PC-3 (cell line): ENCODE data around the gene SLC1A2. TPM values are rescaled to one million over a fixed set of nuclear protein-coding genes. Genes with fewer than 3 reads are reported as not detected.

Experiments used
- ATAC-seq: fragments of 200-7000 bp; cut with Tn5 transposase; 2 replicates; pipeline ENCODE4 v1.9.1; 2020; ENCODE audit warnings: mild to moderate bottlenecking, moderate library complexity
- BruUV-seq: library from RNA; stranded (reverse); fragments of 400-500 nt; replicated peaks from 2 replicates; lab custom pipeline; 2021; lab: Mats Ljungman, UMichigan
- CTCF ChIA-PET: fragments of 300-600 bp; sonication (Branson Sonifier 250); formaldehyde crosslinking; loops from one replicate; lab custom pipeline; 2022; ENCODE audit warnings: antibody characterized with exemption; lab: Charles Lee
- POLR2A ChIA-PET: fragments of 300-600 bp; sonication (Branson Sonifier 250); formaldehyde crosslinking; loops from one replicate; lab custom pipeline; 2022; ENCODE audit warnings: antibody characterized with exemption; ENCODE audit not compliant: unreplicated experiment; lab: Charles Lee
- DNase-seq: peaks from one replicate; pipeline ENCODE4 v3.0.0-alpha.2; 2015
- H2AFZ ChIP-seq: fragments of 300-600 bp; sonication (generic); 2 replicates; pipeline ENCODE4 v1.6.0; 2016; ENCODE audit warnings: antibody characterized with exemption, low read length
- H3F3A ChIP-seq: fragments of 300-600 bp; sonication (generic); one replicate; pipeline ENCODE4 v1.6.0; 2017; ENCODE audit warnings: antibody characterized with exemption, low read length, control low read depth, mild to moderate bottlenecking; ENCODE audit not compliant: unreplicated experiment
- H3K27ac ChIP-seq: fragments of 300-600 bp; sonication (generic); 2 replicates; pipeline ENCODE4 v1.5.1; 2016; ENCODE audit warnings: mild to moderate bottlenecking, low read length
- H3K27me3 ChIP-seq: fragments of 300-600 bp; sonication (generic); 2 replicates; pipeline ENCODE4 v1.6.1; 2016; ENCODE audit warnings: low read length, mixed read lengths
- H3K36me3 ChIP-seq: fragments of 300-600 bp; sonication (generic); 2 replicates; pipeline ENCODE4 v1.6.1; 2016; ENCODE audit warnings: low read depth, mixed run types, low read length, mixed read lengths
- H3K4me1 ChIP-seq: fragments of 300-600 bp; sonication (generic); 2 replicates; pipeline ENCODE4 v1.5.1; 2016; ENCODE audit warnings: low read length; ENCODE audit not compliant: insufficient read depth
- H3K4me2 ChIP-seq: fragments of 300-600 bp; sonication (generic); 2 replicates; pipeline ENCODE4 v1.6.0; 2016; ENCODE audit warnings: low read length
- H3K4me3 ChIP-seq: fragments of 300-600 bp; sonication (generic); 2 replicates; pipeline ENCODE4 v1.5.1; 2016; ENCODE audit warnings: mild to moderate bottlenecking, low read length, mixed read lengths
- H3K79me2 ChIP-seq: fragments of 300-600 bp; sonication (generic); 2 replicates; pipeline ENCODE4 v1.6.1; 2017; ENCODE audit warnings: low read length, mixed read lengths
- H3K9ac ChIP-seq: fragments of 300-600 bp; sonication (generic); 2 replicates; pipeline ENCODE4 v1.6.0; 2016; ENCODE audit warnings: mild to moderate bottlenecking, low read length
- H3K9me2 ChIP-seq: fragments of 300-600 bp; sonication (generic); replicated peaks from 2 replicates; pipeline ENCODE4 v1.6.1; 2016; ENCODE audit warnings: mixed run types, low read length, mixed read lengths
- H3K9me3 ChIP-seq: fragments of 300-600 bp; sonication (generic); 2 replicates; pipeline ENCODE4 v1.6.1; 2016; ENCODE audit warnings: low read length, mixed read lengths
- H4K20me1 ChIP-seq: fragments of 300-600 bp; sonication (generic); 2 replicates; pipeline ENCODE4 v1.6.1; 2016; ENCODE audit warnings: low read length, mixed read lengths
- EZH2 ChIP-seq: fragments of 300-600 bp; sonication (generic); IDR thresholded peaks from one replicate; pipeline ENCODE4 v1.6.1; 2017; ENCODE audit warnings: antibody characterized with exemption, mild to moderate bottlenecking, low read length; ENCODE audit not compliant: unreplicated experiment
- EZH2phosphoT487 ChIP-seq: fragments of 300-600 bp; sonication (generic); IDR thresholded peaks from 2 replicates; pipeline ENCODE4 v1.6.1; 2018; ENCODE audit warnings: mild to moderate bottlenecking, antibody characterized with exemption, low read length, borderline replicate concordance
- intact Hi-C: fragments of 100-400 bp; cut with micrococcal nuclease; formaldehyde crosslinking; loops from 2 replicates; pipeline ENCODE4 v1.9.0; 2023
- total RNA-seq: library from RNA; depleted of rRNA; stranded (reverse); fragments of >200 nt; gene quantifications from 2 replicates; pipeline ENCODE4 v1.2.3, GENCODE V29; 2014
- TF ChIP-seq, protein P1 (sequence below): fragments of 300-600 bp; sonication (generic); conservative IDR thresholded peaks from 2 replicates; pipeline ENCODE4 v1.5.1; 2017; ENCODE audit warnings: antibody characterized with exemption, low read depth, mild to moderate bottlenecking, low read length

Gene SLC1A2
- total RNA-seq, 1 experiment from 2014 or later = 0.18 TPM

DNA sequence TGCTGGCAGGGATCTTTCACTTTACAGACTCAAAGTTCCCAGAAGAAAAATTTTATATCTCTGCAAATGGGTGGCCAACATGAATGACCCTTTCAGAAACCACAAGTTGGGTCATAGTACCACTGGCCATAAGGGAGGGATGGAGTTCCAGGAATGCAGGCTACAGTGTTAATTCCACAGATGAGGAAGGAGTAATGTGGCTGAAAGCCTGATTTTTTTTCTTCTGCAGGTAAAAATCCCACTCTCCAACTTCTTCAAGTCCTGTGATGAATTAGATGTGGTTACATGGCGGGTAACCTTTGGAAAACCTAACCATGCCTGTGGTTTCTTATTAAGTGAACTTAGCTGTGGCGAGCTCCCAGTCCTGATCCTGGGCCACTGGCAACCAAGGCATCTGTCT lies 103.2 kb downstream of the SLC1A2 start:
- ATAC-seq (no peak), DNase-seq (no peak)
- Histone ChIP-seq H3K27me3 (no peaks in the 10 kb centered on the region), H4K20me1 (no peaks in the 10 kb centered on the region), H3K9me3 (no peaks in the 10 kb centered on the region), H3F3A (no peaks in the 10 kb centered on the region), H3K36me3 (no peaks in the 10 kb centered on the region), H3K9me2 (no peaks in the 10 kb centered on the region), H2AFZ (no peak overlapping the region), H3K27ac (no peak overlapping the region), H3K4me3 (no peak overlapping the region), H3K4me1 (no peaks in the 10 kb centered on the region), H3K4me2 (no peak overlapping the region), H3K79me2 (no peaks in the 10 kb centered on the region), H3K9ac (no peak overlapping the region)
- intact Hi-C loops = no loop called here
- BruUV-seq = no TSS peak
- ChIA-PET POLR2A (no interaction called here), CTCF (interaction anchor here (0.7 kb wide), 1 partner anchor 58 kb away, joined by 4 read pairs; no protein-coding TSS in a partner anchor)
- TF ChIP-seq EZH2 = no peak
- TF ChIP-seq EZH2phosphoT487 = no peak
- TF ChIP-seq, protein P1, sequence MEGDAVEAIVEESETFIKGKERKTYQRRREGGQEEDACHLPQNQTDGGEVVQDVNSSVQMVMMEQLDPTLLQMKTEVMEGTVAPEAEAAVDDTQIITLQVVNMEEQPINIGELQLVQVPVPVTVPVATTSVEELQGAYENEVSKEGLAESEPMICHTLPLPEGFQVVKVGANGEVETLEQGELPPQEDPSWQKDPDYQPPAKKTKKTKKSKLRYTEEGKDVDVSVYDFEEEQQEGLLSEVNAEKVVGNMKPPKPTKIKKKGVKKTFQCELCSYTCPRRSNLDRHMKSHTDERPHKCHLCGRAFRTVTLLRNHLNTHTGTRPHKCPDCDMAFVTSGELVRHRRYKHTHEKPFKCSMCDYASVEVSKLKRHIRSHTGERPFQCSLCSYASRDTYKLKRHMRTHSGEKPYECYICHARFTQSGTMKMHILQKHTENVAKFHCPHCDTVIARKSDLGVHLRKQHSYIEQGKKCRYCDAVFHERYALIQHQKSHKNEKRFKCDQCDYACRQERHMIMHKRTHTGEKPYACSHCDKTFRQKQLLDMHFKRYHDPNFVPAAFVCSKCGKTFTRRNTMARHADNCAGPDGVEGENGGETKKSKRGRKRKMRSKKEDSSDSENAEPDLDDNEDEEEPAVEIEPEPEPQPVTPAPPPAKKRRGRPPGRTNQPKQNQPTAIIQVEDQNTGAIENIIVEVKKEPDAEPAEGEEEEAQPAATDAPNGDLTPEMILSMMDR = no peak

DNA sequence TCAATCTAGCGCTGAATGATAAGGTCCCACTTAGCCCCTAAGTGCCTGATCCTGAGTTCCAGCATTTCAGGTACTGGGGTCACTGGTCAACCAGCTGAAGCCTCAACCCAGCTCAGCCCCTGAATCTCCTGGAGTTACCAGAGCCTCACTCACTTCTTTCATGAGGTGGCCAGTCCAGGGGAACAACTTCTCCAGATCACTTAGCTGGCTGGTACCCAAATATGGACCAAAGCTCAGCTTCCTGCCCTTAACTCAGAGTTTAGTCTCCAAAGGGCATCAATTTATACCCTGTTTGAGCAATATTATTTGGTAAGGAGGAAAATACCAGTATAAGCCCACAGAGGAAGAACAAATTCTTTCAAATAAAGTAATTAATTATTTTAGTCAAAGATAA lies 105.6 kb downstream of the SLC1A2 start:
- TF ChIP-seq, protein P1 = no peak
- TF ChIP-seq EZH2 (no peak), EZH2phosphoT487 (no peak)
- no peaks in the 10 kb centered on the region for H3K27me3 ChIP-seq
- no peaks in the 10 kb centered on the region for H3K9me3 ChIP-seq
- H3K4me3 ChIP-seq = no peak overlapping the region
- CTCF ChIA-PET = no interaction called here
- POLR2A ChIA-PET = no interaction called here
- no peaks in the 10 kb centered on the region for H3K79me2 ChIP-seq
- H3K4me2 ChIP-seq = no peak overlapping the region
- no peaks in the 10 kb centered on the region for H4K20me1 ChIP-seq
- intact Hi-C loops = no loop called here
- no peaks in the 10 kb centered on the region for H3K36me3 ChIP-seq
- ATAC-seq = no peak
- no peaks in the 10 kb centered on the region for H3F3A ChIP-seq
- no TSS peak for BruUV-seq
- H3K4me1 ChIP-seq = no peaks in the 10 kb centered on the region
- H3K9ac ChIP-seq = no peak overlapping the region
- DNase-seq = no peak
- no peaks in the 10 kb centered on the region for H3K9me2 ChIP-seq
- no peak overlapping the region for H2AFZ ChIP-seq
- H3K27ac ChIP-seq = no peak overlapping the region

DNA sequence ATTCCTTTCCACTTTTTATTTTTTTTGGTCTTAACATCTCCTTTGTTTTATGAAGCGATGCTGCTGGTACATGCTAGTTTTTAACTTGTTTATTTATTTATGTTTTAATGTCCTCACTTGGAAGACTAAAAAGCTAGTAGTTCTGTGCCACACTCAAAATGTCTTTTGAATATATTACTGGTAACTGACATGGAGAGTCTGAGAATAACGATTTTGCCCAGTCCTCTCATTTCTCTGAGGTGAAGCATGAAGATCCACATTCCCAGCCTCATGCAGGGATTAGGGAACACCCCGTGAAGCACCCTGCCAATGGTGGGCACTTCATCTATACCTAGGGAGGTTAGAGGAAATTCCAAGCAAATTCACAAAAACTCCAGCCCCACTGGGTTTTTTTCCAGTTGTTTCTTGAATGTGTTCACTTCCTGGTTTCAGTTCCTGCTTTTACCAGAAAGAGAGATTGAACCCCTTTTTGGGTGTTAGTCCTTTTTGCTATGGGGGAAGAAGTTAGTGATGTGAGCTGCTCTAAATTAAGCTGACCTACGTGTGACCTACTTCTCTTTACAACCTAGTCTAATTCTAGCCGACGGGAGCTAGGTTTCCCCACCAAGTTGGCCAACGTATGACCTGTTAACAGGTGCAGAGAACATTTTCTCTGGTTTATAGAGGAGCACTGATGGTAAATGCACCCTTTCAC lies 106.1 kb downstream of the SLC1A2 start:
- Histone ChIP-seq H3K9me3 (no peaks in the 10 kb centered on the region), H3K36me3 (no peaks in the 10 kb centered on the region), H3K27ac (no peak overlapping the region), H4K20me1 (no peaks in the 10 kb centered on the region), H2AFZ (no peak overlapping the region), H3F3A (no peaks in the 10 kb centered on the region), H3K79me2 (no peaks in the 10 kb centered on the region), H3K9me2 (no peaks in the 10 kb centered on the region), H3K4me2 (no peak overlapping the region), H3K9ac (no peak overlapping the region), H3K4me3 (no peak overlapping the region), H3K4me1 (no peaks in the 10 kb centered on the region), H3K27me3 (no peaks in the 10 kb centered on the region)
- no peak for DNase-seq
- POLR2A ChIA-PET = no interaction called here
- intact Hi-C loops = no loop called here
- BruUV-seq = no TSS peak
- no peak for ATAC-seq
- TF ChIP-seq, protein P1 = no peak
- TF ChIP-seq EZH2phosphoT487 (no peak), EZH2 (no peak)
- CTCF ChIA-PET = no interaction called here
